ENCODE data around the gene LRRC23. TPM values are rescaled to one million over a fixed set of nuclear protein-coding genes. Genes with fewer than 3 reads are reported as not detected.
"Not testable (repeated sequence)": the region's sequence is repeated elsewhere in the genome, so short reads cannot be mapped to it uniquely, and the experiment has no call there.

LRRC23 gene
- polyA plus RNA-seq, 1 of the 3 experiments (the other 2 are of a cell fraction) = 11.9 TPM

DNA sequence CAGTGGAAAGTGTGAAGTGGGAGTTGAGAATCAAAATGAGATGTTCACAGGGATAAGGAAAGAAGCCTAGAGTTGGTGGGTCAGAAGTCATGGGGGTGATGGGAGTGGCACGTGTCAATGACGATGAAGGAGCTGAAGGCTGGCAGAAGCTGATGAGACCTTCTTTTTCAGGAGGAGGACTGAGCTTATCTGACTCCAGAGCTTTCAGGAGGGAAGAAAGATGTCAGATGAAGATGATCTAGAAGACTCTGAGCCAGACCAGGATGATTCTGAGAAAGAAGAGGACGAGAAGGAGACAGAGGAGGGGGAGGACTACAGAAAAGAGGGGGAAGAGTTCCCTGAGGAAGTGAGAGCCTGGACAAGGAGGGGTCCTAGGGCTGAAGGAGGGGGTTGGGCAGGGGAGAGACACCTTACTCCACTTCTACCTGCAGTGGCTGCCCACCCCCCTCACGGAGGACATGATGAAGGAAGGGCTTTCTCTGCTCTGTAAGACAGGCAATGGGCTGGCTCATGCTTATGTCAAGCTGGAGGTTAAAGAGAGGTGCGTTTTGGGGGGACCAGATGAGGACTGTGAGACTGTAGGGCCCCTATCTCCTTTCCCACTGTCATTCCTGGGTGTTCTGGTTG, 905 bp downstream of the LRRC23 start:
- 67% methylated on average over 5 of the region's 5 CpGs for WGBS (ENCODE audit: low lambda C conversion rate)

GRCh38 chr12:6908141-6908540, 3.5 kb downstream of the LRRC23 start:
- H3F3A ChIP-seq (replicated peaks; ENCODE audit: insufficient read depth); H3K4me1 ChIP-seq (ENCODE audit: control insufficient read depth in 1 of 2, insufficient read depth in 2 of 2, low read depth in 1 of 2, low read length in 1 of 2); H3K9ac ChIP-seq; H4K20me1 ChIP-seq (ENCODE audit: insufficient read depth); H3K9me3 ChIP-seq; H3K27ac ChIP-seq (ENCODE audit: low read depth in 2 of 2, low read length in 1 of 2); H3K9me2 ChIP-seq; DNase-seq; H3K36me3 ChIP-seq (replicated peaks in 1 of 2; ENCODE audit: control insufficient read depth in 1 of 2, insufficient read depth in 2 of 2, low read length in 1 of 2); H3K27me3 ChIP-seq (ENCODE audit: insufficient read depth); H3K79me2 ChIP-seq (ENCODE audit: insufficient read depth); H2AFZ ChIP-seq (ENCODE audit: low read depth); H3K4me2 ChIP-seq; H3K4me3 ChIP-seq (ENCODE audit: low read depth in 2 of 2, low read length in 1 of 2): not testable (repeated sequence)
- WGBS (ENCODE audit: low lambda C conversion rate) = 95% methylated on average over 9 of the region's 11 CpGs
- CTCF ChIA-PET = interaction anchor here (0.6 to 3.3 kb wide), 9 partner anchors 9 to 215 kb away, joined by 3 to 17 read pairs (median 4); partner anchors contain the start of genes C12orf57, RNU7-1 and SPSB2
- POLR2A ChIA-PET = interaction anchor here (1.6 kb wide), 1 partner anchor 17 kb away, joined by 5 read pairs; no protein-coding TSS in a partner anchor

More for the DNA sequence above, 905 bp downstream of the LRRC23 start:
- POLR2A ChIA-PET = interaction anchor here (0.9 to 2.2 kb wide), 6 partner anchors 9 to 38 kb away, joined by 4 to 6 read pairs (median 5); partner anchors contain the start of genes C12orf57, ENO2, RNU7-1 and SPSB2
- no peak for DNase-seq
- H3K79me2 ChIP-seq (ENCODE audit: insufficient read depth) = no peaks in the 10 kb centered on the region
- peaks cover 4% of the 10 kb centered on the region for H3F3A ChIP-seq (replicated peaks; ENCODE audit: insufficient read depth)
- no peaks in the 10 kb centered on the region for H3K9me2 ChIP-seq
- H2AFZ ChIP-seq (ENCODE audit: low read depth) = peak overlapping the region; percentile 99; the same call in 1 of the 2 replicates
- H3K27me3 ChIP-seq (ENCODE audit: insufficient read depth) = no peaks in the 10 kb centered on the region
- H3K4me1 ChIP-seq (ENCODE audit: control insufficient read depth in 1 of 2, insufficient read depth in 2 of 2, low read depth in 1 of 2, low read length in 1 of 2) = peaks cover 9 to 10% of the 10 kb centered on the region in 2 experiments; a peak in 2 of 4 replicates
- TF ChIP-seq ZBTB33 (IDR thresholded peaks at IDR 0.05; ENCODE audit: borderline replicate concordance, low read depth) (no peak), CHD2 (IDR thresholded peaks at IDR 0.05; ENCODE audit: low read length, partially characterized antibody) (no peak), NFIC (IDR thresholded peaks at IDR 0.05; ENCODE audit: borderline replicate concordance) (no peak), SMC3 (IDR thresholded peaks at IDR 0.05; ENCODE audit: low read depth, low read length) (no peak), EP300 (IDR thresholded peaks at IDR 0.05; ENCODE audit: borderline replicate concordance in 1 of 2, low read depth in 1 of 2, low read length in 1 of 2) (no peak)
- CTCF ChIA-PET = interaction anchor here (0.6 to 2.9 kb wide), 6 partner anchors 14 to 444 kb away, joined by 3 to 19 read pairs (median 6); partner anchors contain the start of gene SPSB2
- no peaks in the 10 kb centered on the region for H3K9me3 ChIP-seq
- peak overlapping the region in 1 of 2 experiments; percentile 78; a peak in 2 of 4 replicates for H3K27ac ChIP-seq (ENCODE audit: low read depth in 2 of 2, low read length in 1 of 2)
- peak overlapping the region; percentile 72 to 98 for H3K4me3 ChIP-seq (ENCODE audit: low read depth in 2 of 2, low read length in 1 of 2)
- H4K20me1 ChIP-seq (ENCODE audit: insufficient read depth) = no peaks in the 10 kb centered on the region
- peaks cover 0 to 5% of the 10 kb centered on the region in 2 experiments for H3K36me3 ChIP-seq (replicated peaks in 1 of 2; ENCODE audit: control insufficient read depth in 1 of 2, insufficient read depth in 2 of 2, low read length in 1 of 2)
- H3K4me2 ChIP-seq = peak overlapping the region; percentile 99
- peak overlapping the region; percentile 97 for H3K9ac ChIP-seq
